Endothelial cell of umbilical vein (primary cell): ENCODE results near the gene PLPPR2. TPM values are rescaled to one million over a fixed set of nuclear protein-coding genes. Genes with fewer than 3 reads are reported as not detected.

Experiments
- BruUV-seq: library from RNA; stranded (reverse); fragments of 400-500 nt; replicated peaks from 2 replicates; lab custom pipeline; 2021; lab: Mats Ljungman, UMichigan
- CTCF ChIA-PET: fragments of 300-600, 350-600 bp; sonication (Branson Sonifier 250); formaldehyde crosslinking; loops from one replicate; lab custom pipeline; 2021; ENCODE audit warnings: antibody characterized with exemption, inconsistent platforms; lab: Charles Lee
- POLR2A ChIA-PET: fragments of 300-600, 350-600 bp; sonication (Branson Sonifier 250); formaldehyde crosslinking; loops from one replicate; lab custom pipeline; 2021; ENCODE audit warnings: antibody characterized with exemption, inconsistent platforms; lab: Charles Lee
- DNase-seq: peaks from one replicate; pipeline ENCODE4 v3.0.0-alpha.2; 2011; ENCODE audit warnings: low read depth, low spot score
- FAIRE-seq: peaks from 2 replicates; lab custom pipeline; 2011; peaks lifted over from hg19 to GRCh38; lab: Jason Lieb, UNC
- H2AFZ ChIP-seq: 2 replicates; pipeline ENCODE4 v1.6.0; 2012; ENCODE audit warnings: low read depth, low read length, control low read depth, inconsistent platforms
- H3K27ac ChIP-seq: 2 replicates; pipeline ENCODE4 v1.5.1; 2011; ENCODE audit warnings: low read depth, mild to moderate bottlenecking, control low read depth, low read length, moderate library complexity; ENCODE audit not compliant: insufficient read depth
- H3K27me3 ChIP-seq, 2 experiments: 2 replicates each; pipeline versions ENCODE4 v1.6.0 to v1.6.1; 2011; ENCODE audit warnings: low read length in 2 of 2, mixed read lengths in 1 of 2; ENCODE audit not compliant: control insufficient read depth in 2 of 2, insufficient read depth in 2 of 2
- H3K36me3 ChIP-seq, 2 experiments: 2 replicates in 1 of 2; 3 replicates in 1 of 2; pipeline ENCODE4 v1.5.1; 2011; ENCODE audit warnings: low read length in 2 of 2, mild to moderate bottlenecking in 1 of 2, moderate library complexity in 1 of 2; ENCODE audit not compliant: control insufficient read depth in 2 of 2, insufficient read depth in 2 of 2; ENCODE audit errors: extremely low read depth in 1 of 2
- H3K4me1 ChIP-seq: 3 replicates; pipeline ENCODE4 v1.5.1; 2011; ENCODE audit warnings: mild to moderate bottlenecking, low read length; ENCODE audit not compliant: control insufficient read depth, insufficient read depth; ENCODE audit errors: extremely low read depth
- H3K4me2 ChIP-seq: 2 replicates; pipeline ENCODE4 v1.6.1; 2011; ENCODE audit warnings: low read length, control low read depth, mixed read lengths; ENCODE audit not compliant: insufficient read depth
- H3K4me3 ChIP-seq, 3 experiments: fragments of 200-600 bp in 1 of 3; sonication (generic), shearing (Covaris generic) in 1 of 3; replicated peaks in 1 of 3; 2 replicates each; pipeline ENCODE4 v1.5.1; 2011 to 2016; ENCODE audit warnings: control low read depth in 3 of 3, low read length in 3 of 3, mild to moderate bottlenecking in 2 of 3, inconsistent platforms in 1 of 3, low read depth in 1 of 3, moderate library complexity in 1 of 3; ENCODE audit not compliant: insufficient read depth in 1 of 3
- H3K79me2 ChIP-seq: 2 replicates; pipeline ENCODE4 v1.6.0; 2012; ENCODE audit warnings: low read length, inconsistent platforms; ENCODE audit not compliant: control insufficient read depth, insufficient read depth
- H3K9ac ChIP-seq: replicated peaks from 2 replicates; pipeline ENCODE3; 2011; ENCODE audit warnings: low read length, control low read depth; ENCODE audit not compliant: insufficient read depth; ENCODE audit errors: extremely low read depth
- H3K9me1 ChIP-seq: replicated peaks from 3 replicates; pipeline ENCODE4 v1.6.0; 2011; ENCODE audit warnings: mild to moderate bottlenecking, low read length; ENCODE audit not compliant: control insufficient read depth, insufficient read depth; ENCODE audit errors: extremely low read depth
- H3K9me3 ChIP-seq: replicated peaks from 2 replicates; pipeline ENCODE4 v1.5.1; 2012; ENCODE audit warnings: low read length, inconsistent platforms; ENCODE audit not compliant: control insufficient read depth, insufficient read depth
- H4K20me1 ChIP-seq: replicated peaks from 2 replicates; pipeline ENCODE3; 2011; ENCODE audit warnings: mild to moderate bottlenecking, low read length; ENCODE audit not compliant: control insufficient read depth, insufficient read depth; ENCODE audit errors: extremely low read depth
- EZH2 ChIP-seq: IDR thresholded peaks from 2 replicates; pipeline ENCODE4 v1.6.1; 2012; ENCODE audit warnings: borderline replicate concordance, low read depth, mild to moderate bottlenecking, moderate library complexity, low read length, inconsistent platforms; ENCODE audit not compliant: severe bottlenecking
- FOS ChIP-seq: IDR thresholded peaks from 2 replicates; pipeline ENCODE4 v1.6.1; 2011; ENCODE audit warnings: mild to moderate bottlenecking, low read length, moderate library complexity, borderline replicate concordance; ENCODE audit not compliant: insufficient read depth
- GATA2 ChIP-seq: IDR thresholded peaks from 2 replicates; pipeline ENCODE4 v1.7.0; 2011; ENCODE audit warnings: low read depth, mild to moderate bottlenecking, moderate library complexity, mixed read lengths, low read length; ENCODE audit not compliant: insufficient read length, insufficient read depth
- JUN ChIP-seq: IDR thresholded peaks from 2 replicates; pipeline ENCODE4 v1.6.1; 2011; ENCODE audit warnings: borderline replicate concordance, low read depth; ENCODE audit not compliant: insufficient read length, insufficient read depth
- MYC ChIP-seq: IDR thresholded peaks from one replicate; pipeline ENCODE4 v1.6.1; 2011; ENCODE audit warnings: mild to moderate bottlenecking, low read depth, low read length
- POLR2A ChIP-seq: IDR thresholded peaks from 2 replicates; pipeline ENCODE4 v1.6.1; 2012; ENCODE audit warnings: low read depth, mild to moderate bottlenecking, control low read depth, low read length
- POLR2AphosphoS5 ChIP-seq: IDR thresholded peaks from 2 replicates; pipeline ENCODE4 v1.6.1; 2012; ENCODE audit warnings: low read depth, mild to moderate bottlenecking, control low read depth, low read length, moderate library complexity; ENCODE audit not compliant: insufficient read depth
- dilution Hi-C: fragments of 300-500 bp; cut with MboI; formaldehyde crosslinking; loops from one replicate; pipeline ENCODE4 v1.15.0; 2019; ENCODE audit warnings: low sequenced_read_pairs; ENCODE audit not compliant: extremely low pct_ligation_motif_present
- intact Hi-C: fragments of 100-400 bp; cut with micrococcal nuclease; formaldehyde crosslinking; loops from one replicate; pipeline ENCODE4 v1.10.0; 2022
- polyA plus RNA-seq, 4 experiments: library from polyadenylated mRNA; depleted of rRNA in 3 of 4; stranded (reverse) in 3 of 4; unstranded in 1 of 4; fragments of >200 nt; gene quantifications; 2 replicates each; pipeline versions ENCODE4 v1.2.1 to v1.2.3, GENCODE V29; 2011 to 2012; ENCODE audit warnings: missing spikeins in 1 of 4
- total RNA-seq: library from RNA; stranded (reverse); gene quantifications from 2 replicates; pipeline ENCODE4 v1.2.3, GENCODE V29; 2021
- TF ChIP-seq, protein P1 (sequence below): IDR thresholded peaks from 2 replicates; pipeline ENCODE4 v1.6.1; 2011; ENCODE audit not compliant: insufficient read depth, insufficient read length
- TF ChIP-seq, protein P2 (sequence below), 2 donors: IDR thresholded peaks; 1 replicate in 1 of 2; 2 replicates in 1 of 2; pipeline ENCODE4 v1.5.1; 2011; ENCODE audit warnings: low read length in 2 of 2, mild to moderate bottlenecking in 2 of 2, moderate library complexity in 2 of 2, control low read depth in 1 of 2, inconsistent platforms in 1 of 2, low read depth in 1 of 2; ENCODE audit not compliant: insufficient read depth in 1 of 2; ENCODE audit errors: extremely low read depth in 1 of 2

The PLPPR2 gene
- total and polyA plus RNA-seq, 2 donors (not counting 3 experiments of a cell fraction or from before 2014, with no cell fraction given), result 23.7 to 28.7 TPM

DNA sequence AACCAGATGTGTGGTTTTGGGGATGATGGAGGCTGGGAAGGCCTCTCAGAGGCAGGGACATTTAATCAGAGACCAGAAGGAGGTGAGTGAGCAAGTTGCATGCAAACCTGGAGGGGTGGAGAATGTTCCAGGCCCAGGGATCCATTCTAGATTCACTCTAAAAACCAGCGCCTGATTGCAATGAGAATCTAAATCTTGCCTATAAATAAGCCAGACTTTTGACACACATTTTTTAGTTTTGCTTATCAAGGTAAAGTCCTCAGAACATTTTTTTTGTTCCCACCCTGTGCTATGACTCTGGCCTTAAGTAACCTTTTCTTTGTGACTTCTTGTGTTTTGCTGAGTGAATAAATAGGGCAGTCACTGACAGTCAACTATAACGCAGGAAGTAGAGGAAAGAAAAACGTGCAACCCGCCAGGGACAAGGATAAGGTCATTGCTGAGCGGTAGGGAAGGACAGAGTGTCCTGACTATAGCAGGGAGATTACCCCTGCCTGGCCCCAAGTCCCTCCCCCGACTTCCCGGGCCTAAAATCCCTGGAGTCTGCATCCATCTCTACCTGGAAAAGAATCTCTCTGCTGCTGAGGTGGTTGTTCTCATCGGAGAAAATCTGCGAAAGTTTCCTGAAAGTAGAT is 49.5 kb downstream of the PLPPR2 start:
- H3K27me3 ChIP-seq, result no peaks in the 10 kb centered on the region
- H3K9me1 ChIP-seq, result no peaks in the 10 kb centered on the region
- H3K4me2 ChIP-seq, result no peak overlapping the region
- intact Hi-C loops (no loop called here), dilution Hi-C loops (no loop called here)
- no peak for DNase-seq
- CTCF ChIA-PET, result interaction anchor here (0.8 kb wide), 1 partner anchor 22 kb away, joined by 3 read pairs; no protein-coding TSS in a partner anchor
- H3K36me3 ChIP-seq, result no peaks in the 10 kb centered on the region
- POLR2A ChIA-PET, result no interaction called here
- H3K79me2 ChIP-seq, result no peaks in the 10 kb centered on the region
- no TSS peak for BruUV-seq
- no peaks in the 10 kb centered on the region for H3K9me3 ChIP-seq
- TF ChIP-seq MYC (no peak), EZH2 (no peak), POLR2AphosphoS5 (no peak), POLR2A (no peak), FOS (no peak), JUN (no peak), GATA2 (no peak)
- TF ChIP-seq, protein P1, sequence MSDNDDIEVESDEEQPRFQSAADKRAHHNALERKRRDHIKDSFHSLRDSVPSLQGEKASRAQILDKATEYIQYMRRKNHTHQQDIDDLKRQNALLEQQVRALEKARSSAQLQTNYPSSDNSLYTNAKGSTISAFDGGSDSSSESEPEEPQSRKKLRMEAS, result no peak
- TF ChIP-seq, protein P2, sequence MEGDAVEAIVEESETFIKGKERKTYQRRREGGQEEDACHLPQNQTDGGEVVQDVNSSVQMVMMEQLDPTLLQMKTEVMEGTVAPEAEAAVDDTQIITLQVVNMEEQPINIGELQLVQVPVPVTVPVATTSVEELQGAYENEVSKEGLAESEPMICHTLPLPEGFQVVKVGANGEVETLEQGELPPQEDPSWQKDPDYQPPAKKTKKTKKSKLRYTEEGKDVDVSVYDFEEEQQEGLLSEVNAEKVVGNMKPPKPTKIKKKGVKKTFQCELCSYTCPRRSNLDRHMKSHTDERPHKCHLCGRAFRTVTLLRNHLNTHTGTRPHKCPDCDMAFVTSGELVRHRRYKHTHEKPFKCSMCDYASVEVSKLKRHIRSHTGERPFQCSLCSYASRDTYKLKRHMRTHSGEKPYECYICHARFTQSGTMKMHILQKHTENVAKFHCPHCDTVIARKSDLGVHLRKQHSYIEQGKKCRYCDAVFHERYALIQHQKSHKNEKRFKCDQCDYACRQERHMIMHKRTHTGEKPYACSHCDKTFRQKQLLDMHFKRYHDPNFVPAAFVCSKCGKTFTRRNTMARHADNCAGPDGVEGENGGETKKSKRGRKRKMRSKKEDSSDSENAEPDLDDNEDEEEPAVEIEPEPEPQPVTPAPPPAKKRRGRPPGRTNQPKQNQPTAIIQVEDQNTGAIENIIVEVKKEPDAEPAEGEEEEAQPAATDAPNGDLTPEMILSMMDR (IDR thresholded peaks at IDR 0.05; ENCODE audit: extremely low read depth in 1 of 2, insufficient read depth in 1 of 2, low read depth in 1 of 2, low read length in 2 of 2), result no peak
- H3K27ac ChIP-seq, result no peak overlapping the region
- H4K20me1 ChIP-seq, result no peaks in the 10 kb centered on the region
- no peaks in the 10 kb centered on the region for H3K4me1 ChIP-seq
- H2AFZ ChIP-seq, result no peak overlapping the region
- no peak for FAIRE-seq
- H3K4me3 ChIP-seq, result no peak overlapping the region
- no peak overlapping the region for H3K9ac ChIP-seq
